Mesodermal cell (in vitro differentiated cells): ENCODE results near the gene THAP10.
"Not testable (repeated sequence)": the region's sequence is repeated elsewhere in the genome, so short reads cannot be mapped to it uniquely, and the experiment has no call there.

ENCODE experiments used
- H3K27ac ChIP-seq: 2 replicates; pipeline ENCODE4 v1.7.0; 2013; ENCODE audit warnings: mild to moderate bottlenecking, low read depth, low read length, moderate library complexity; ENCODE audit not compliant: severe bottlenecking
- H3K36me3 ChIP-seq: 2 replicates; pipeline ENCODE4 v1.7.1; 2013; ENCODE audit warnings: mild to moderate bottlenecking, low read length, moderate library complexity; ENCODE audit not compliant: control insufficient read depth, insufficient read depth
- H3K4me1 ChIP-seq: one replicate; pipeline ENCODE4 v1.7.1; 2013; ENCODE audit warnings: mild to moderate bottlenecking, low read length; ENCODE audit not compliant: insufficient read depth, control insufficient read depth, poor library complexity, severe bottlenecking
- H3K4me3 ChIP-seq: 2 replicates; pipeline ENCODE4 v1.7.0; 2013; ENCODE audit warnings: low read length, control low read depth, mild to moderate bottlenecking; ENCODE audit not compliant: insufficient read depth, poor library complexity, severe bottlenecking; ENCODE audit errors: extremely low read depth
- H3K9me3 ChIP-seq: 2 replicates; pipeline ENCODE4 v1.7.1; 2013; ENCODE audit warnings: mild to moderate bottlenecking, low read length, moderate library complexity; ENCODE audit not compliant: control insufficient read depth
- WGBS, 2 experiments: methylation state at CpG; one replicate each; pipeline ENCODE4 v1.1.5; 2013; ENCODE audit warnings: missing lambda C conversion rate in 2 of 2; ENCODE audit not compliant: insufficient coverage in 2 of 2; 5-methylcytosine and 5-hydroxymethylcytosine counted together

THAP10 gene

GRCh38 chr15:70859998-70860397, 32.2 kb downstream of the THAP10 start:
- Histone ChIP-seq H3K4me1 (peaks cover 21% of the 10 kb centered on the region), H3K9me3 (no peaks in the 10 kb centered on the region), H3K27ac (no peak overlapping the region), H3K4me3 (no peak overlapping the region), H3K36me3 (no peaks in the 10 kb centered on the region)
- WGBS, 2 experiments: 92 to 94% methylated on average over 10 to 11 of the region's 11 CpGs

DNA sequence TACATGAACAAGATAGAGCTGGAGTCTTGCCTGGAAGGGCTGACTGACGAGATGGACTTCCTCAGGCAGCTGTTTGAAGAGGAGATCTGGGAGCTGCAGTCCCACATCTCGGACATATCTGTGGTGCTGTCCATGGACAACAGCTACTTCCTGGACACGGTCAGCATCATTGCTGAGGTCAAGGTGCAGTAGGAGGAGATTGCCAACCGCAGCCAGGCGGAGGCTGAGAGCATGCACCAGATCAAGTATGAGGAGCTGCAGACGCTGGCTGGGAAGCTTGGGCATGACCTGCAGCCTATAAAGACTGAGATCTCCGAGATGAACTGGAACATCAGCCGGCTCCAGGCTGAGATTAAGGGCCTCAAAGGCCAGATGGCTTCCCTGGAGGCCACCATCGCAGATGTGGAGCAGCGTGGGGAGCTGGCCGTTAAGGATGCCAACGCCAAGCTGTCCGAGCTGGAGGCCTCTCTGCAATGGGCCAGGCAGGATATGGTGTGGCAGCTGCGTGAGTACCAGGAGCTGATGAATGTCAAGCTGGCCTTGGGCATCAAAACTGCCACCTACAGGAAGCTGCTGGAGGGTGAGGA, 32.8 kb downstream of the THAP10 start:
- H3K27ac ChIP-seq: no peak overlapping the region
- H3K4me1 ChIP-seq: peaks cover 23% of the 10 kb centered on the region
- no peaks in the 10 kb centered on the region for H3K9me3 ChIP-seq
- no peaks in the 10 kb centered on the region for H3K36me3 ChIP-seq
- WGBS, 2 experiments: 94% methylated on average over 14 of the region's 14 CpGs
- no peak overlapping the region for H3K4me3 ChIP-seq

GRCh38 chr15:70858614-70859321, 33.5 kb downstream of the THAP10 start:
- H3K9me3 ChIP-seq, H3K27ac ChIP-seq, H3K36me3 ChIP-seq, H3K4me3 ChIP-seq: not testable (repeated sequence)
- WGBS, 2 experiments: 94 to 98% methylated on average over 6 to 7 of the region's 9 CpGs
- peaks cover 18% of the 10 kb centered on the region for H3K4me1 ChIP-seq

GRCh38 chr15:70857562-70858285, 34.5 kb downstream of the THAP10 start:
- H3K9me3 ChIP-seq: no peaks in the 10 kb centered on the region
- H3K36me3 ChIP-seq: no peaks in the 10 kb centered on the region
- H3K4me1 ChIP-seq: peaks cover 15% of the 10 kb centered on the region
- H3K4me3 ChIP-seq: no peak overlapping the region
- 96% methylated on average over 2 of the region's 3 CpGs; no CpG with 5 or more reads in 1 of the 2 experiments for WGBS, 2 experiments
- H3K27ac ChIP-seq: no peak overlapping the region

DNA sequence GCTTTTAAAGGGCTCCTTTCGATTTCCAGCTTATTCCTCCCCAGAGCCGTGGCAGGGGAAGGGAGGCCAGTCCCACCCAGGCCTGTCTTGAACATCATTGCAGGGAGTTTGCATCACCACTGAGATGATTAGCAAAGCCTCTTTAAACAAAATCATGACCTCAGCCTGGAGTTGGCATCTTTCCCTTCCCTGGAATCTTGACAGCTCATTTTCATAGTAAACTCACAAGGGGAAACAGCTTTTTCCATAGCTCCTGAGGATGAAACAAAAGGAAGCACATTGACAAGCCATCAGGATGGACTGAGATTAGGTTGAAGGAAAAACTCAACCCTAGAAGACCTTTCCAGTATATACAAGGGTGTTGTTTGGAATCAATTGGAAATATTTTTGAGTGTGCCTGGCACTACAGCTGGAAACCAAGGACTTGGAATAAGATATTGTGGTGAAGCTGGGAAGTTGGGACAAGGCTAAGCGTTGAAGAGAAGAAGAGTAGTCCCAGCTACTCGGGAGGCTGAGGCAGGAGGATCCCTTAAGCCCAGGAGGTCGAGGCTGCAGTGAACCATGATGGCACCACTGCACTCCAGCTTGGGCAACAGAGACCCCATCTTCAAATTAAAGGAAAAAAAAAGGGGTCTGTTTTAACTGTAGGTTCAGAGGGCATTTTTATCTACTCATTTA, 35.2 kb downstream of the THAP10 start:
- WGBS, 2 experiments: 80 to 86% methylated on average over 5 of the region's 5 CpGs
- H3K27ac ChIP-seq: peak overlapping the region; percentile 30

GRCh38 chr15:70856177-70856883, 35.9 kb downstream of the THAP10 start:
- Histone ChIP-seq H3K4me1 (peaks cover 15% of the 10 kb centered on the region), H3K9me3 (no peaks in the 10 kb centered on the region), H3K36me3 (peaks cover 7% of the 10 kb centered on the region), H3K4me3 (no peak overlapping the region), H3K27ac (peak overlapping the region; percentile 30)
- 90 to 100% methylated on average over 2 to 5 of the region's 7 CpGs for WGBS, 2 experiments

More for the DNA sequence above, 35.2 kb downstream of the THAP10 start:
- H3K9me3 ChIP-seq: no peaks in the 10 kb centered on the region
- peaks cover 15% of the 10 kb centered on the region for H3K4me1 ChIP-seq
- no peaks in the 10 kb centered on the region for H3K36me3 ChIP-seq
- no peak overlapping the region for H3K4me3 ChIP-seq

GRCh38 chr15:70855764-70856163, 36.5 kb downstream of the THAP10 start:
- WGBS, 2 experiments: 89% methylated on average over 1 to 2 of the region's 2 CpGs
- H3K27ac ChIP-seq: no peak overlapping the region
- peaks cover 10% of the 10 kb centered on the region for H3K36me3 ChIP-seq
- no peak overlapping the region for H3K4me3 ChIP-seq
- H3K9me3 ChIP-seq: no peaks in the 10 kb centered on the region
- H3K4me1 ChIP-seq: peaks cover 15% of the 10 kb centered on the region

- 35 to 71% methylated on average over 2 to 3 of the region's 4 CpGs for WGBS, 2 experiments
- peaks cover 17% of the 10 kb centered on the region for H3K36me3 ChIP-seq
- H3K4me1 ChIP-seq: peaks cover 15% of the 10 kb centered on the region
- H3K4me3 ChIP-seq: peak overlapping the region; percentile 72
- peak overlapping the region; percentile 79 for H3K27ac ChIP-seq
- no peaks in the 10 kb centered on the region for H3K9me3 ChIP-seq
Measured at GRCh38 chr15:70854666-70854976, 37.6 kb downstream of the THAP10 start.

- Histone ChIP-seq H3K4me3 (peak within 1 kb of the TSS; percentile 72), H3K9me3 (no peaks in the 10 kb centered on the region), H3K36me3 (peaks cover 20% of the 10 kb centered on the region), H3K27ac (peak within 1 kb of the TSS; percentile 79), H3K4me1 (peaks cover 15% of the 10 kb centered on the region)
- 1% methylated on average over 64 to 73 of the region's 78 CpGs for WGBS, 2 experiments
Measured at GRCh38 chr15:70853973-70854665, 38.1 kb downstream of the THAP10 start, which contains the start of gene LARP6. Gene LARP6, minus strand, starts transcription at chr15:70854157. Its CDS starts 69 bp downstream, at chr15:70854088.
